Fibroblast of villous mesenchyme (primary cell): ENCODE data around the gene ALK. TPM values are rescaled to one million over a fixed set of nuclear protein-coding genes. Genes with fewer than 3 reads are reported as not detected.

Source experiments
- DNase-seq: peaks from one replicate; pipeline ENCODE4 v3.0.0-alpha.2; 2010; ENCODE audit warnings: low read depth
- H3K4me3 ChIP-seq: 2 replicates; pipeline ENCODE4 v1.5.1; 2011; ENCODE audit warnings: low read depth, mild to moderate bottlenecking, low read length
- total RNA-seq: library from RNA; depleted of rRNA; stranded (reverse); fragments of >200 nt; gene quantifications from 2 replicates; pipeline ENCODE4 v1.2.3, GENCODE V29; 2012
- TF ChIP-seq, protein P1 (sequence below): IDR thresholded peaks from 2 replicates; pipeline ENCODE4 v1.5.1; 2012; ENCODE audit warnings: low read depth, mild to moderate bottlenecking, low read length; ENCODE audit not compliant: insufficient read depth

ALK gene
- total RNA-seq, 1 donor, result not detected

DNA sequence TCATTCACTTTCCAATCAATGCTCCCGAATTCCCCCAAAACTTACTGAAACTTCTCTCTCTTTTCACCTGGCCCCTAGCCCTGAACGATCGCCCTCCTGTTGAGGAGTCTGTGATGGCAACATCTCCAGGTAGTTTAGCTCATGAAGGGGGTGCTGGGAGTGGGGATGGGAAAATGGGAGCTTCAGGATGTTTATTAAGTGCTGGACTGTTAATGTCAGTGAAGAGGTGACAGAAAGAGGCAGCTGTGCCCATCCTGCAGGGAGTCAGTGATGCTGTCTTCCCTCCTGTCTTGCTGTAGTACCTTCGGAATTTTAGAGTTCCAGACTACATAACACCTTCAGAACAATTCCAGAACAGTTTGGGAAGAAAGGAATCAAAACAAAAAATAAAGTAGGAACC is 308.8 kb downstream of the ALK start:
- TF ChIP-seq, protein P1, sequence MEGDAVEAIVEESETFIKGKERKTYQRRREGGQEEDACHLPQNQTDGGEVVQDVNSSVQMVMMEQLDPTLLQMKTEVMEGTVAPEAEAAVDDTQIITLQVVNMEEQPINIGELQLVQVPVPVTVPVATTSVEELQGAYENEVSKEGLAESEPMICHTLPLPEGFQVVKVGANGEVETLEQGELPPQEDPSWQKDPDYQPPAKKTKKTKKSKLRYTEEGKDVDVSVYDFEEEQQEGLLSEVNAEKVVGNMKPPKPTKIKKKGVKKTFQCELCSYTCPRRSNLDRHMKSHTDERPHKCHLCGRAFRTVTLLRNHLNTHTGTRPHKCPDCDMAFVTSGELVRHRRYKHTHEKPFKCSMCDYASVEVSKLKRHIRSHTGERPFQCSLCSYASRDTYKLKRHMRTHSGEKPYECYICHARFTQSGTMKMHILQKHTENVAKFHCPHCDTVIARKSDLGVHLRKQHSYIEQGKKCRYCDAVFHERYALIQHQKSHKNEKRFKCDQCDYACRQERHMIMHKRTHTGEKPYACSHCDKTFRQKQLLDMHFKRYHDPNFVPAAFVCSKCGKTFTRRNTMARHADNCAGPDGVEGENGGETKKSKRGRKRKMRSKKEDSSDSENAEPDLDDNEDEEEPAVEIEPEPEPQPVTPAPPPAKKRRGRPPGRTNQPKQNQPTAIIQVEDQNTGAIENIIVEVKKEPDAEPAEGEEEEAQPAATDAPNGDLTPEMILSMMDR, result no peak

DNA sequence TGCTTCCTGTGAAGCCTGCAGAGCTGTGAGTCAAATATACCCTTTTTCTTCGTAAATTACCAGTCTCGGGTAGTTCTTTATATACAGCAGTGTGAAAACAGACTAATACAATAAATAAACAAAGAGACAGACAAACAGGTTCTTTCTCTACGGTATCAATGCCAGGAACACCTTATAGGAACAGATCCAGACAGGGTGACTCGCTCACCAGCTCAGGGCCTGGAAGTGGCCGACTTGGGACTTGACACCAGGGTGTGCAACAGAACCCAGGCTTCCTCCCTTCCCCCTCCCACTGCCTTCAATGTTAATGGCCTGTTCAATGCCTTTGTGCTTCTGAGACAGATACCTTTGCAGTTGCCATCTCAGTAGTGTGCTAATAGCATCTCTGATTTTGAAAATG is 309.5 kb downstream of the ALK start:
- TF ChIP-seq, protein P1, result no peak
- DNase-seq, result no peak
- H3K4me3 ChIP-seq, result no peak overlapping the region

More for the DNA sequence above, 308.8 kb downstream of the ALK start:
- no peak for DNase-seq
- no peak overlapping the region for H3K4me3 ChIP-seq

DNA sequence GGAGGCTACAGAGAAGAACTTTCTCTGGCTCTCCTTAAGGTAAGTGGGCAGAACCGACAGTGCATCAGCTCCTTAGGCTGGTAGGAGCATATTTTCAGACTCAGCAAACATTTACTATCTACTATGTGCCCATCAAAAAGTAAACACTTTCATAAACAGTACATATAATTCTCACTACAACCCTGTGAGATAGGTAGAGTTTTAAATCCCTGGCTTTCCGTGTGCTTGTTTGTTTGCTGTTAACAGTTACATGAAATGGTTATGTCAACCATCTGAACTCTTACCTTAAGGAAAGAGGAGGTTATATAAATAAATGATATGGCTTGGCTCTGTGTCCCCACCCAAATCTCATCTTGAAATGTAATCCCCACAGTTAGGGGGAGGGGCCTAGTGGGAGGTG is 310.1 kb downstream of the ALK start:
- no peak overlapping the region for H3K4me3 ChIP-seq
- no peak for DNase-seq
- TF ChIP-seq, protein P1, result no peak

DNA sequence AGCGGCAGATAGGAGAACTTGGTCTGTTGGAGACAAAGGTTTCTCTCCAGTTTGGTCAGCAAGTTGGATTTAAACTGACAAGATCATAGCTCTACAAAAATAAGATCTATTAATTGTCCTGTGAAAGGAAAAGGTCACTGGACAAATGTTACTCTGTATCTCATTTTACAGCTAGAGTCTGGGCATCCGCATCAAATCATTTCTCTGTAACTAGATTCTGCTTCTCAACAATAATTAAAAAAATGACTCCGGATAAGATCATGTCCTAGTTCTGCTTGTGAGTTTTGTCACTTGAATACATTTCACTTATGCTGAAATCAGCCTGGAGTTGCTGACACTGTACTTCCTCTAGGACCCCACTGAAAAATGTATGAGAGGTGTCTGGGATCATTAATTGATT is 310.8 kb downstream of the ALK start:
- H3K4me3 ChIP-seq, result no peak overlapping the region
- TF ChIP-seq, protein P1, result no peak
- DNase-seq, result no peak

DNA sequence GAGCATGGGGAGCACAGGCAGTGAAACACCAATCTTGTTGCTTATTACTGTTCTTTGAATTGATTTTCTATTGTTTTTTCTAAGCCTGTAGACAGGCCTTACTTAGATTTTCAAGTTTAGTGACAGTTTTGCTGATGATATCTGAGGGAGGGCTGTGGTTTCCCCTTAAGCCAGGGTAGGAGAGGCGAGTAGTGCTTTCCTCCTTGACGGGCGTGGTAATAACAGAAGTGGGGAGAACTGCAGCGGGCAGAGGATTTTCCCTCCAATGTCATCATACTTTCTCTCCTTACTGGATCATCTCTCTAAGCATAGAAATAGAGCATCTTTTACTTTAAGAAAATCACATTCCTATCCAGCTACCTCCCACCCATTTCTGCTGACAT is 314.4 kb downstream of the ALK start:
- no peak overlapping the region for H3K4me3 ChIP-seq
- TF ChIP-seq, protein P1, result no peak
- DNase-seq, result no peak

DNA sequence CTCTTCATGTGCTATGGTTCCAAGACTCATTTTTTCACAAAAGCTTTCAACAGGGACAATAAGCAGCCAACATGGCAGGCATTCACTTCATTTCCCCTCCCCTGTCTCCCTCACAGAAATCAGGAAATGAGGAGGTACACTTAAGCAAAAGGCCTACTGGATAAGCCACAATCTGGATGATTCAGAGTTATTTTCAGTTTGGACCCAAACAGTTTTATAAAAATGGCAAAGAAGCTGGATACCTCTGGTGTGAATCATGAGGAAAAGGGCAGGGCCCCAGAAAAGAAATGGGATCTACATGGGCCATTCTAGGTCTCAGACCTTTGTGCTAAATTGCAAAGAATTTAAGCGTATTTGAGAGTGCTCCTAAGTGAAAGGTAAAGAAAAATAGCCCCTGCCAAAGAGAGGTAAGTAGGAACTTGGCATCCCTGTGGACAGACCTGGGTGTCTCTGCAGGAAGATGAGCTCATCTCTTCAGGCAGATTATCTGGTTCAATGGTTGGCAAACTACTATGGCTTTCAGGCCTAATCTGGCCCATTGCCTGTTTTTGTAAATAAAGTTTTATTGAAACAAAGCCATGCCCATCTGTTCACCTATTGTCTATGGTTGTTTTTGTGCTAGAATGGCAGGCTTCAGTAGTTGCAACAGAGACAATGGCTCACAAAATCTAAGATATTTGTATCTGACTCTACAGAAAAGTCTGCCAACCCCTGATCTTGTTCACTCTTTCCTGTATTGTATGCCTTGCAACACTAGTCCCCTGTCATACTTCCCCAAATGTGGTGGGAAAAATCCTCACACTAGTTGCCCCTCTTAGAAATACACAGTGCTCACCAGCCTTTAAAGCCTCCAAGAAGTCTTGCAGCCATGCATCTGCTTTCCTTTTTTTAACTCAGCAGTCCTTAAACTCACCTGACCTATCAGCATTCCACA is 315.0 kb downstream of the ALK start:
- TF ChIP-seq, protein P1, result no peak
- DNase-seq, result peak; percentile 40
- no peak overlapping the region for H3K4me3 ChIP-seq
